Measurements from ENCODE around the gene EDN2.

EDN2 gene

GRCh38 chr1:41464885-41465284, 19.6 kb downstream of the EDN2 start:
- TF ChIP-seq TCF4 (CRISPR knock-in tag; IDR thresholded peaks at IDR 0.05; ENCODE audit: borderline replicate concordance) (peak; percentile 20; the same call in 1 of the 2 replicates), ZFP30 (CRISPR knock-in tag; IDR thresholded peaks at IDR 0.05) (no peak)
- no peak for ATAC-seq

- TF ChIP-seq ZNF8 (CRISPR knock-in tag; IDR thresholded peaks at IDR 0.05) (no peak), ZNF565 (CRISPR knock-in tag; conservative IDR thresholded peaks at IDR 0.05; ENCODE audit: low read depth) (no peak), ESRRG (CRISPR knock-in tag; IDR thresholded peaks at IDR 0.05) (no peak), CSDC2 (CRISPR knock-in tag; IDR thresholded peaks at IDR 0.05) (no peak), POU6F1 (CRISPR knock-in tag; IDR thresholded peaks at IDR 0.05; ENCODE audit: borderline replicate concordance, low read depth) (no peak), BACH2 (CRISPR knock-in tag; IDR thresholded peaks at IDR 0.05; ENCODE audit: borderline replicate concordance) (no peak), TCF4 (CRISPR knock-in tag; IDR thresholded peaks at IDR 0.05; ENCODE audit: borderline replicate concordance) (no peak), ZFP30 (CRISPR knock-in tag; IDR thresholded peaks at IDR 0.05) (no peak), CSRNP3 (CRISPR knock-in tag; IDR thresholded peaks at IDR 0.05) (no peak), CREB5 (CRISPR knock-in tag; IDR thresholded peaks at IDR 0.05; ENCODE audit: low read depth) (no peak), ZC3H10 (CRISPR knock-in tag; IDR thresholded peaks at IDR 0.05) (no peak), PPARA (CRISPR knock-in tag; IDR thresholded peaks at IDR 0.05; ENCODE audit: borderline replicate concordance) (no peak), OSR1 (CRISPR knock-in tag; IDR thresholded peaks at IDR 0.05) (no peak)
- ATAC-seq: no peak
Measured at GRCh38 chr1:41463516-41463915, 21.0 kb downstream of the EDN2 start.

GRCh38 chr1:41462680-41463004, 21.8 kb downstream of the EDN2 start:
- no peak for ATAC-seq
- TF ChIP-seq TCF4 (CRISPR knock-in tag; IDR thresholded peaks at IDR 0.05; ENCODE audit: borderline replicate concordance): no peak
- TF ChIP-seq TSHZ2 (CRISPR knock-in tag; IDR thresholded peaks at IDR 0.05): no peak
- TF ChIP-seq POU6F1 (CRISPR knock-in tag; IDR thresholded peaks at IDR 0.05; ENCODE audit: borderline replicate concordance, low read depth): no peak
- TF ChIP-seq ZNF8 (CRISPR knock-in tag; IDR thresholded peaks at IDR 0.05): no peak
- TF ChIP-seq SNAI2 (CRISPR knock-in tag; IDR thresholded peaks at IDR 0.05): no peak
- no peak for TF ChIP-seq PPARA (CRISPR knock-in tag; IDR thresholded peaks at IDR 0.05; ENCODE audit: borderline replicate concordance)
- TF ChIP-seq CSDC2 (CRISPR knock-in tag; IDR thresholded peaks at IDR 0.05): no peak
- no peak for TF ChIP-seq CSRNP3 (CRISPR knock-in tag; IDR thresholded peaks at IDR 0.05)
- no peak for TF ChIP-seq RARB (CRISPR knock-in tag; IDR thresholded peaks at IDR 0.05)
- TF ChIP-seq ZFP30 (CRISPR knock-in tag; IDR thresholded peaks at IDR 0.05): no peak
- TF ChIP-seq ARNTL (CRISPR knock-in tag; IDR thresholded peaks at IDR 0.05; ENCODE audit: borderline replicate concordance, low read depth): no peak
- TF ChIP-seq ESRRG (CRISPR knock-in tag; IDR thresholded peaks at IDR 0.05): no peak
- no peak for TF ChIP-seq ZFP3 (CRISPR knock-in tag; IDR thresholded peaks at IDR 0.05)
- no peak for TF ChIP-seq TOX (CRISPR knock-in tag; IDR thresholded peaks at IDR 0.05; ENCODE audit: borderline replicate concordance)
- no peak for TF ChIP-seq PATZ1 (CRISPR knock-in tag; IDR thresholded peaks at IDR 0.05; ENCODE audit: borderline replicate concordance)
- TF ChIP-seq ISL1 (CRISPR knock-in tag; IDR thresholded peaks at IDR 0.05): no peak

Data from SK-N-SH treated with all-trans-retinoic acid at 6 μM for 48 hours (cell line).